Ishikawa (cell line): ENCODE results near the gene RAVER1.

Experiments
- TAF1 ChIP-seq: IDR thresholded peaks from 2 replicates; pipeline ENCODE4 v1.6.1; 2012; ENCODE audit warnings: low read depth, mild to moderate bottlenecking
- YY1 ChIP-seq: IDR thresholded peaks from 2 replicates; pipeline ENCODE4 v1.6.1; 2012; ENCODE audit warnings: low read depth
- TF ChIP-seq, protein P1 (sequence below): IDR thresholded peaks from 2 replicates; pipeline ENCODE4 v1.6.1; 2012
- TF ChIP-seq, protein P2 (sequence below): IDR thresholded peaks from 2 replicates; pipeline ENCODE4 v1.6.1; 2012

GRCh38 chr19:10333758-10334587 lies 644 bp upstream of the RAVER1 start:
- TF ChIP-seq, protein P1, sequence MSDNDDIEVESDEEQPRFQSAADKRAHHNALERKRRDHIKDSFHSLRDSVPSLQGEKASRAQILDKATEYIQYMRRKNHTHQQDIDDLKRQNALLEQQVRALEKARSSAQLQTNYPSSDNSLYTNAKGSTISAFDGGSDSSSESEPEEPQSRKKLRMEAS: no peak
- TF ChIP-seq YY1 (no peak), TAF1 (no peak)
- TF ChIP-seq, protein P2, sequence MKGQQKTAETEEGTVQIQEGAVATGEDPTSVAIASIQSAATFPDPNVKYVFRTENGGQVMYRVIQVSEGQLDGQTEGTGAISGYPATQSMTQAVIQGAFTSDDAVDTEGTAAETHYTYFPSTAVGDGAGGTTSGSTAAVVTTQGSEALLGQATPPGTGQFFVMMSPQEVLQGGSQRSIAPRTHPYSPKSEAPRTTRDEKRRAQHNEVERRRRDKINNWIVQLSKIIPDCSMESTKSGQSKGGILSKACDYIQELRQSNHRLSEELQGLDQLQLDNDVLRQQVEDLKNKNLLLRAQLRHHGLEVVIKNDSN: no peak
